Keratinocyte (primary cell): Measurements from ENCODE around the gene KIF24. TPM values are rescaled to one million over a fixed set of nuclear protein-coding genes. Genes with fewer than 3 reads are reported as not detected.

Experiments
- DNase-seq: peaks from one replicate; pipeline ENCODE4 v3.0.0-alpha.2; 2011; ENCODE audit warnings: low read depth, missing footprints, low spot score
- FAIRE-seq: peaks from 2 replicates; lab custom pipeline; 2011; peaks lifted over from hg19 to GRCh38; lab: Jason Lieb, UNC
- H2AFZ ChIP-seq: 2 replicates; pipeline ENCODE4 v1.6.0; 2012; ENCODE audit warnings: low read length, control low read depth, inconsistent platforms; ENCODE audit not compliant: control insufficient read depth
- H3K27ac ChIP-seq: 2 replicates; pipeline ENCODE4 v1.5.1; 2011; ENCODE audit warnings: low read length; ENCODE audit not compliant: control insufficient read depth, insufficient read depth
- H3K27me3 ChIP-seq: 3 replicates; pipeline ENCODE4 v1.6.0; 2011; ENCODE audit warnings: low read length; ENCODE audit not compliant: control insufficient read depth, insufficient read depth; ENCODE audit errors: extremely low read depth
- H3K36me3 ChIP-seq, 2 experiments: 2 replicates in 1 of 2; 3 replicates in 1 of 2; pipeline ENCODE4 v1.5.1; 2011; ENCODE audit warnings: low read length in 2 of 2, mild to moderate bottlenecking in 1 of 2; ENCODE audit not compliant: control insufficient read depth in 2 of 2, insufficient read depth in 2 of 2; ENCODE audit errors: extremely low read depth in 1 of 2
- H3K4me1 ChIP-seq: 3 replicates; pipeline ENCODE4 v1.5.1; 2011; ENCODE audit warnings: low read length; ENCODE audit not compliant: control insufficient read depth, insufficient read depth; ENCODE audit errors: extremely low read depth
- H3K4me2 ChIP-seq: 3 replicates; pipeline ENCODE4 v1.6.0; 2011; ENCODE audit warnings: low read depth, low read length; ENCODE audit not compliant: control insufficient read depth, insufficient read depth; ENCODE audit errors: extremely low read depth
- H3K4me3 ChIP-seq, 3 experiments: fragments of 200-600 bp in 1 of 3; sonication (generic) in 1 of 3; 2 replicates in 2 of 3; 3 replicates in 1 of 3; pipeline ENCODE4 v1.5.1; 2011 to 2016; ENCODE audit warnings: low read length in 3 of 3, mild to moderate bottlenecking in 3 of 3, control low read depth in 2 of 3, inconsistent platforms in 1 of 3, low read depth in 1 of 3, mixed read lengths in 1 of 3, mixed run types in 1 of 3, moderate library complexity in 1 of 3; ENCODE audit not compliant: control insufficient read depth in 2 of 3, insufficient read depth in 2 of 3; ENCODE audit errors: extremely low read depth in 1 of 3
- H3K79me2 ChIP-seq: 2 replicates; pipeline ENCODE4 v1.6.0; 2012; ENCODE audit warnings: low read length; ENCODE audit not compliant: control insufficient read depth, insufficient read depth
- H3K9ac ChIP-seq: 3 replicates; pipeline ENCODE4 v1.6.0; 2011; ENCODE audit warnings: low read length; ENCODE audit not compliant: control insufficient read depth, insufficient read depth; ENCODE audit errors: extremely low read depth
- H3K9me1 ChIP-seq: 3 replicates; pipeline ENCODE4 v1.6.0; 2011; ENCODE audit warnings: low read length; ENCODE audit not compliant: control insufficient read depth, insufficient read depth; ENCODE audit errors: extremely low read depth
- H3K9me3 ChIP-seq: 2 replicates; pipeline ENCODE4 v1.5.1; 2012; ENCODE audit warnings: low read depth, low read length; ENCODE audit not compliant: control insufficient read depth
- H4K20me1 ChIP-seq: 3 replicates; pipeline ENCODE4 v1.6.0; 2011; ENCODE audit warnings: low read length; ENCODE audit not compliant: control insufficient read depth, insufficient read depth; ENCODE audit errors: extremely low read depth
- CTCF ChIP-seq, 3 experiments: IDR thresholded peaks in 1 of 3; conservative IDR thresholded peaks in 1 of 3; optimal IDR thresholded peaks in 1 of 3; 2 replicates in 2 of 3; 3 replicates in 1 of 3; pipeline versions ENCODE3 to v1.5.1; 2011; ENCODE audit warnings: low read length in 3 of 3, mild to moderate bottlenecking in 3 of 3, moderate library complexity in 2 of 3, control low read depth in 1 of 3, inconsistent platforms in 1 of 3; ENCODE audit not compliant: insufficient read depth in 2 of 3; ENCODE audit errors: extremely low read depth in 1 of 3
- EZH2 ChIP-seq: IDR thresholded peaks from one replicate; pipeline ENCODE4 v1.6.1; 2012; ENCODE audit warnings: inconsistent platforms, mild to moderate bottlenecking, low read length, moderate library complexity
- dilution Hi-C: fragments of 300-500 bp; cut with MboI; formaldehyde crosslinking; loops from one replicate; pipeline ENCODE4 v1.7.0; 2020; ENCODE audit warnings: low sequenced_read_pairs; ENCODE audit not compliant: extremely low pct_ligation_motif_present
- polyA plus RNA-seq, 5 experiments: library from polyadenylated mRNA; depleted of rRNA in 3 of 5; stranded (reverse) in 3 of 5; stranded (forward) in 1 of 5; unstranded in 1 of 5; fragments of >200 nt; gene quantifications; 1 replicate in 1 of 5; 2 replicates in 3 of 5; 3 replicates in 1 of 5; pipeline versions ENCODE4 v1.2.1 to v1.2.3, GENCODE V29; 2011 to 2012; ENCODE audit warnings: missing spikeins in 2 of 5, low read depth in 1 of 5, low replicate concordance in 1 of 5

The KIF24 gene
- polyA plus RNA-seq, 1 donor (not counting 4 experiments of a cell fraction or from before 2014, with no cell fraction given): 1.8 TPM

GRCh38 chr9:34370970-34371880 lies 42.2 kb upstream of the KIF24 start:
- H2AFZ ChIP-seq: no peak overlapping the region
- peaks cover 21% of the 10 kb centered on the region for H3K4me1 ChIP-seq
- peaks cover 5 to 18% of the 10 kb centered on the region in 2 experiments for H3K36me3 ChIP-seq

GRCh38 chr9:34370335-34370969 lies 41.4 kb upstream of the KIF24 start:
- Histone ChIP-seq H4K20me1 (peaks cover 4% of the 10 kb centered on the region), H2AFZ (no peak overlapping the region), H3K79me2 (no peaks in the 10 kb centered on the region), H3K27ac (no peak overlapping the region), H3K4me1 (peaks cover 14% of the 10 kb centered on the region), H3K36me3 (peaks cover 5 to 18% of the 10 kb centered on the region in 2 experiments), H3K9me1 (no peaks in the 10 kb centered on the region), H3K4me3 (no peak overlapping the region), H3K27me3 (peaks cover 14% of the 10 kb centered on the region), H3K4me2 (no peak overlapping the region), H3K9me3 (peaks cover 7% of the 10 kb centered on the region), H3K9ac (no peak overlapping the region)
- no peak for FAIRE-seq
- dilution Hi-C loops: no loop called here
- no peak for DNase-seq
- TF ChIP-seq EZH2: no peak
- TF ChIP-seq CTCF (optimal IDR thresholded peaks at IDR 0.05 in 1 of 3, IDR thresholded peaks at IDR 0.05 in 1 of 3, conservative IDR thresholded peaks at IDR 0.05 in 1 of 3; ENCODE audit: extremely low read depth in 1 of 3, insufficient read depth in 2 of 3, low read length in 3 of 3): no peak

More at GRCh38 chr9:34370970-34371880, 42.2 kb upstream of the KIF24 start:
- TF ChIP-seq EZH2 (no peak), CTCF (optimal IDR thresholded peaks at IDR 0.05 in 1 of 3, IDR thresholded peaks at IDR 0.05 in 1 of 3, conservative IDR thresholded peaks at IDR 0.05 in 1 of 3; ENCODE audit: extremely low read depth in 1 of 3, insufficient read depth in 2 of 3, low read length in 3 of 3) (no peak)
- Histone ChIP-seq H3K27me3 (peaks cover 14% of the 10 kb centered on the region), H3K4me3 (peak overlapping the region in 1 of 3 experiments; percentile 23), H3K79me2 (no peaks in the 10 kb centered on the region), H4K20me1 (peaks cover 7% of the 10 kb centered on the region), H3K9me3 (peaks cover 7% of the 10 kb centered on the region), H3K9me1 (no peaks in the 10 kb centered on the region), H3K27ac (no peak overlapping the region), H3K4me2 (peak overlapping the region; percentile 51), H3K9ac (no peak overlapping the region)
- FAIRE-seq (no peak), DNase-seq (no peak)
- dilution Hi-C loops: no loop called here
